Suprapubic skin (tissue), 4 donors: Measurements from ENCODE around the gene TARDBP. TPM values are rescaled to one million over a fixed set of nuclear protein-coding genes. Genes with fewer than 3 reads are reported as not detected.
A peak's percentile ranks its signal among the peaks of the same experiment; 100 is the strongest.
"Not testable (repeated sequence)": the region's sequence is repeated elsewhere in the genome, so short reads cannot be mapped to it uniquely, and the experiment has no call there.

ENCODE experiments used
- DNase-seq, 2 donors: peaks; one replicate each; pipeline ENCODE4 v3.0.0-alpha.2; 2019; ENCODE audit warnings: low spot score in 2 of 2
- H3K27ac ChIP-seq: fragments of 200-600 bp; sonication (generic); one replicate; pipeline ENCODE4 v1.5.1; 2019
- H3K27me3 ChIP-seq: fragments of 200-600 bp; sonication (generic); one replicate; pipeline ENCODE4 v1.5.1; 2019
- H3K36me3 ChIP-seq: fragments of 200-600 bp; sonication (generic); one replicate; pipeline ENCODE4 v1.5.1; 2019
- H3K4me1 ChIP-seq: fragments of 200-600 bp; sonication (generic); one replicate; pipeline ENCODE4 v1.5.1; 2019
- H3K4me3 ChIP-seq: fragments of 200-600 bp; sonication (generic); one replicate; pipeline ENCODE4 v1.5.1; 2019; ENCODE audit warnings: mild to moderate bottlenecking
- H3K9me3 ChIP-seq: fragments of 200-600 bp; sonication (generic); one replicate; pipeline ENCODE4 v1.5.1; 2019
- CTCF ChIP-seq, 2 donors: fragments of 200-600 bp in 1 of 2; fragments of 450-650 bp in 1 of 2; sonication (generic) in 1 of 2; IDR thresholded peaks; one replicate each; pipeline ENCODE4 v1.5.1; 2016 to 2019; ENCODE audit warnings: antibody characterized with exemption in 2 of 2, mild to moderate bottlenecking in 1 of 2, moderate library complexity in 1 of 2
- EP300 ChIP-seq: sonication (generic); formaldehyde crosslinking; IDR thresholded peaks from one replicate; pipeline ENCODE4 v1.6.1; 2017; ENCODE audit warnings: antibody characterized with exemption
- POLR2A ChIP-seq, 2 donors: fragments of 450-650 bp; IDR thresholded peaks; one replicate each; pipeline ENCODE4 v1.6.1; 2017; ENCODE audit warnings: antibody characterized with exemption in 2 of 2, mild to moderate bottlenecking in 2 of 2, moderate library complexity in 2 of 2
- POLR2AphosphoS5 ChIP-seq, 3 donors: sonication (generic); formaldehyde crosslinking; IDR thresholded peaks; one replicate each; pipeline ENCODE4 v1.6.1; 2017; ENCODE audit warnings: antibody characterized with exemption in 3 of 3
- WGBS: methylation state at CpG from one replicate; pipeline ENCODE4 v1.1.5; 2018; 5-methylcytosine and 5-hydroxymethylcytosine counted together
- total RNA-seq, 4 donors: library from RNA; depleted of rRNA; stranded (reverse); fragments of >200 nt; gene quantifications; one replicate each; pipeline ENCODE4 v1.1.0, GENCODE V29; 2016

The TARDBP gene
- total RNA-seq, 4 donors from 2014 or later: 92.7 to 287 (median 156) TPM

GRCh38 chr1:11000526-11000925 is 11.9 kb upstream of the TARDBP start:
- WGBS: 95% methylated on average over 1 of the region's 1 CpG
- DNase-seq: no peak
- Histone ChIP-seq H3K4me1 (no peaks in the 10 kb centered on the region), H3K36me3 (no peaks in the 10 kb centered on the region), H3K9me3 (no peaks in the 10 kb centered on the region), H3K4me3 (no peak overlapping the region), H3K27me3 (no peaks in the 10 kb centered on the region), H3K27ac (no peak overlapping the region)
- TF ChIP-seq POLR2A (IDR thresholded peaks at IDR 0.05) (no peak), EP300 (no peak), CTCF (IDR thresholded peaks at IDR 0.05) (no peak), POLR2AphosphoS5 (IDR thresholded peaks at IDR 0.05) (no peak)

- H3K27me3 ChIP-seq: no peaks in the 10 kb centered on the region
- H3K4me3 ChIP-seq: peak overlapping the region; percentile 99
- peak overlapping the region; percentile 99 for H3K27ac ChIP-seq
- H3K9me3 ChIP-seq: no peaks in the 10 kb centered on the region
- H3K36me3 ChIP-seq: peaks cover 44% of the 10 kb centered on the region
- WGBS: 1% methylated on average over 11 of the region's 11 CpGs
- H3K4me1 ChIP-seq: peaks cover 33% of the 10 kb centered on the region
- no peak for DNase-seq
- TF ChIP-seq CTCF (IDR thresholded peaks at IDR 0.05) (no peak), EP300 (no peak), POLR2A (IDR thresholded peaks at IDR 0.05) (no peak)
These were observed 692 bp downstream of the TARDBP start for GRCh38 chr1:11013160-11013531.

- peaks cover 97% of the 10 kb centered on the region for H3K36me3 ChIP-seq
- not testable (repeated sequence) for H3K4me3 ChIP-seq, DNase-seq, H3K27me3 ChIP-seq, H3K9me3 ChIP-seq, H3K27ac ChIP-seq
- peaks cover 16% of the 10 kb centered on the region for H3K4me1 ChIP-seq
- WGBS: 94% methylated on average over 8 of the region's 8 CpGs
These were observed 6.9 kb downstream of the TARDBP start for GRCh38 chr1:11019358-11019757.

- peaks cover 10% of the 10 kb centered on the region for H3K4me1 ChIP-seq
- no peaks in the 10 kb centered on the region for H3K9me3 ChIP-seq
- DNase-seq: no peak
- H3K4me3 ChIP-seq: no peak overlapping the region
- H3K27ac ChIP-seq: no peak overlapping the region
- no peaks in the 10 kb centered on the region for H3K27me3 ChIP-seq
- TF ChIP-seq POLR2AphosphoS5 (IDR thresholded peaks at IDR 0.05): no peak
- H3K36me3 ChIP-seq: peaks cover 97% of the 10 kb centered on the region
- 91% methylated on average over 7 of the region's 7 CpGs for WGBS
These were observed 7.5 kb downstream of the TARDBP start for GRCh38 chr1:11019971-11020370.

GRCh38 chr1:11023201-11023600 is 10.7 kb downstream of the TARDBP start:
- Histone ChIP-seq H3K27me3 (no peaks in the 10 kb centered on the region), H3K27ac (no peak overlapping the region), H3K4me3 (no peak overlapping the region), H3K4me1 (peaks cover 6% of the 10 kb centered on the region), H3K36me3 (peaks cover 94% of the 10 kb centered on the region), H3K9me3 (no peaks in the 10 kb centered on the region)
- TF ChIP-seq POLR2AphosphoS5 (IDR thresholded peaks at IDR 0.05) (no peak), EP300 (no peak), CTCF (IDR thresholded peaks at IDR 0.05) (no peak), POLR2A (IDR thresholded peaks at IDR 0.05) (no peak)
- DNase-seq: no peak
- WGBS: 89% methylated on average over 14 of the region's 14 CpGs

GRCh38 chr1:11024154-11024873 is 11.9 kb downstream of the TARDBP start:
- H3K4me3 ChIP-seq: no peak overlapping the region
- 90% methylated on average over 3 of the region's 3 CpGs for WGBS
- DNase-seq: no peak
- peaks cover 6% of the 10 kb centered on the region for H3K4me1 ChIP-seq
- no peak for TF ChIP-seq EP300
- no peak for TF ChIP-seq POLR2A (IDR thresholded peaks at IDR 0.05)
- no peak for TF ChIP-seq POLR2AphosphoS5 (IDR thresholded peaks at IDR 0.05)
- no peak overlapping the region for H3K27ac ChIP-seq
- no peaks in the 10 kb centered on the region for H3K9me3 ChIP-seq
- H3K36me3 ChIP-seq: peaks cover 84% of the 10 kb centered on the region
- H3K27me3 ChIP-seq: no peaks in the 10 kb centered on the region

- Histone ChIP-seq H3K4me1 (peaks cover 6% of the 10 kb centered on the region), H3K27ac (no peak overlapping the region), H3K36me3 (peaks cover 79% of the 10 kb centered on the region), H3K4me3 (no peak overlapping the region), H3K9me3 (no peaks in the 10 kb centered on the region), H3K27me3 (no peaks in the 10 kb centered on the region)
- WGBS: 78% methylated on average over 2 of the region's 2 CpGs
- TF ChIP-seq POLR2A (IDR thresholded peaks at IDR 0.05): no peak
- no peak for TF ChIP-seq CTCF (IDR thresholded peaks at IDR 0.05)
- TF ChIP-seq EP300: no peak
- no peak for TF ChIP-seq POLR2AphosphoS5 (IDR thresholded peaks at IDR 0.05)
- DNase-seq: no peak
These were observed 12.4 kb downstream of the TARDBP start for GRCh38 chr1:11024874-11025203.
